Measurements from ENCODE around the gene KDM8.
"Not testable (repeated sequence)": the region's sequence is repeated elsewhere in the genome, so short reads cannot be mapped to it uniquely, and the experiment has no call there.

Gene KDM8

DNA sequence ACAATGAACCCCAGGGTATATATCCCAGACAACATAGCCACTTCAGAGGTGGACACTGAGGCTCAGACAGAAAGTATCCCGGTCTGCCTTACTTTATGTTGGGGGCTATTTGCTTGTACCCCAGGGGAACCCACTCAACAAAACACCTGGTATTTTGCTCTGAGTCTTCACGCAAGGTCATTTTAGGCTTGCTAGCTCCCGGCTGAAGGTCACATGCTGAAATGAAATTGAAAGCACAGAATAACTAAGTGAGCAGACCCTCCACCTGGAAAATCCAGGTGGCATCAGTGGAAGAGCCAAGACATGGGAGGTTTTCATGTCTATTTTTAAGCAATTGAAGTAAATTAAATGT lies 4.1 kb upstream of the KDM8 start:
- no peak for TF ChIP-seq BACH2 (CRISPR knock-in tag; IDR thresholded peaks at IDR 0.05; ENCODE audit: borderline replicate concordance)
- TF ChIP-seq PPARA (CRISPR knock-in tag; IDR thresholded peaks at IDR 0.05; ENCODE audit: borderline replicate concordance): no peak
- TF ChIP-seq, protein P1, sequence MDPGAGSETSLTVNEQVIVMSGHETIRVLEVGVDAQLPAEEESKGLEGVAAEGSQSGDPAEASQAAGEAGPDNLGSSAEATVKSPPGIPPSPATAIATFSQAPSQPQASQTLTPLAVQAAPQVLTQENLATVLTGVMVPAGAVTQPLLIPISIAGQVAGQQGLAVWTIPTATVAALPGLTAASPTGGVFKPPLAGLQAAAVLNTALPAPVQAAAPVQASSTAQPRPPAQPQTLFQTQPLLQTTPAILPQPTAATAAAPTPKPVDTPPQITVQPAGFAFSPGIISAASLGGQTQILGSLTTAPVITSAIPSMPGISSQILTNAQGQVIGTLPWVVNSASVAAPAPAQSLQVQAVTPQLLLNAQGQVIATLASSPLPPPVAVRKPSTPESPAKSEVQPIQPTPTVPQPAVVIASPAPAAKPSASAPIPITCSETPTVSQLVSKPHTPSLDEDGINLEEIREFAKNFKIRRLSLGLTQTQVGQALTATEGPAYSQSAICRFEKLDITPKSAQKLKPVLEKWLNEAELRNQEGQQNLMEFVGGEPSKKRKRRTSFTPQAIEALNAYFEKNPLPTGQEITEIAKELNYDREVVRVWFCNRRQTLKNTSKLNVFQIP (CRISPR knock-in tag; IDR thresholded peaks at IDR 0.05; ENCODE audit: borderline replicate concordance, low read depth): no peak
- no peak for TF ChIP-seq SNAI2 (CRISPR knock-in tag; IDR thresholded peaks at IDR 0.05)
- no peak for TF ChIP-seq TCF4 (CRISPR knock-in tag; IDR thresholded peaks at IDR 0.05; ENCODE audit: borderline replicate concordance)
- TF ChIP-seq, protein P2, sequence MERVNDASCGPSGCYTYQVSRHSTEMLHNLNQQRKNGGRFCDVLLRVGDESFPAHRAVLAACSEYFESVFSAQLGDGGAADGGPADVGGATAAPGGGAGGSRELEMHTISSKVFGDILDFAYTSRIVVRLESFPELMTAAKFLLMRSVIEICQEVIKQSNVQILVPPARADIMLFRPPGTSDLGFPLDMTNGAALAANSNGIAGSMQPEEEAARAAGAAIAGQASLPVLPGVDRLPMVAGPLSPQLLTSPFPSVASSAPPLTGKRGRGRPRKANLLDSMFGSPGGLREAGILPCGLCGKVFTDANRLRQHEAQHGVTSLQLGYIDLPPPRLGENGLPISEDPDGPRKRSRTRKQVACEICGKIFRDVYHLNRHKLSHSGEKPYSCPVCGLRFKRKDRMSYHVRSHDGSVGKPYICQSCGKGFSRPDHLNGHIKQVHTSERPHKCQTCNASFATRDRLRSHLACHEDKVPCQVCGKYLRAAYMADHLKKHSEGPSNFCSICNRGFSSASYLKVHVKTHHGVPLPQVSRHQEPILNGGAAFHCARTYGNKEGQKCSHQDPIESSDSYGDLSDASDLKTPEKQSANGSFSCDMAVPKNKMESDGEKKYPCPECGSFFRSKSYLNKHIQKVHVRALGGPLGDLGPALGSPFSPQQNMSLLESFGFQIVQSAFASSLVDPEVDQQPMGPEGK (CRISPR knock-in tag; IDR thresholded peaks at IDR 0.05; ENCODE audit: borderline replicate concordance): no peak
- no peak for TF ChIP-seq ZNF70 (CRISPR knock-in tag; IDR thresholded peaks at IDR 0.05)
- no peak for TF ChIP-seq ZNF8 (CRISPR knock-in tag; IDR thresholded peaks at IDR 0.05)
- TF ChIP-seq RARB (CRISPR knock-in tag; IDR thresholded peaks at IDR 0.05): no peak
- TF ChIP-seq CSDC2 (CRISPR knock-in tag; IDR thresholded peaks at IDR 0.05): no peak
- TF ChIP-seq ZFP3 (CRISPR knock-in tag; IDR thresholded peaks at IDR 0.05): no peak
- TF ChIP-seq, protein P3, sequence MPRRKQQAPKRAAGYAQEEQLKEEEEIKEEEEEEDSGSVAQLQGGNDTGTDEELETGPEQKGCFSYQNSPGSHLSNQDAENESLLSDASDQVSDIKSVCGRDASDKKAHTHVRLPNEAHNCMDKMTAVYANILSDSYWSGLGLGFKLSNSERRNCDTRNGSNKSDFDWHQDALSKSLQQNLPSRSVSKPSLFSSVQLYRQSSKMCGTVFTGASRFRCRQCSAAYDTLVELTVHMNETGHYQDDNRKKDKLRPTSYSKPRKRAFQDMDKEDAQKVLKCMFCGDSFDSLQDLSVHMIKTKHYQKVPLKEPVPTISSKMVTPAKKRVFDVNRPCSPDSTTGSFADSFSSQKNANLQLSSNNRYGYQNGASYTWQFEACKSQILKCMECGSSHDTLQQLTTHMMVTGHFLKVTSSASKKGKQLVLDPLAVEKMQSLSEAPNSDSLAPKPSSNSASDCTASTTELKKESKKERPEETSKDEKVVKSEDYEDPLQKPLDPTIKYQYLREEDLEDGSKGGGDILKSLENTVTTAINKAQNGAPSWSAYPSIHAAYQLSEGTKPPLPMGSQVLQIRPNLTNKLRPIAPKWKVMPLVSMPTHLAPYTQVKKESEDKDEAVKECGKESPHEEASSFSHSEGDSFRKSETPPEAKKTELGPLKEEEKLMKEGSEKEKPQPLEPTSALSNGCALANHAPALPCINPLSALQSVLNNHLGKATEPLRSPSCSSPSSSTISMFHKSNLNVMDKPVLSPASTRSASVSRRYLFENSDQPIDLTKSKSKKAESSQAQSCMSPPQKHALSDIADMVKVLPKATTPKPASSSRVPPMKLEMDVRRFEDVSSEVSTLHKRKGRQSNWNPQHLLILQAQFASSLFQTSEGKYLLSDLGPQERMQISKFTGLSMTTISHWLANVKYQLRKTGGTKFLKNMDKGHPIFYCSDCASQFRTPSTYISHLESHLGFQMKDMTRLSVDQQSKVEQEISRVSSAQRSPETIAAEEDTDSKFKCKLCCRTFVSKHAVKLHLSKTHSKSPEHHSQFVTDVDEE (CRISPR knock-in tag; IDR thresholded peaks at IDR 0.05): no peak
- no peak for TF ChIP-seq ZNF565 (CRISPR knock-in tag; conservative IDR thresholded peaks at IDR 0.05; ENCODE audit: low read depth)
- ATAC-seq: no peak

DNA sequence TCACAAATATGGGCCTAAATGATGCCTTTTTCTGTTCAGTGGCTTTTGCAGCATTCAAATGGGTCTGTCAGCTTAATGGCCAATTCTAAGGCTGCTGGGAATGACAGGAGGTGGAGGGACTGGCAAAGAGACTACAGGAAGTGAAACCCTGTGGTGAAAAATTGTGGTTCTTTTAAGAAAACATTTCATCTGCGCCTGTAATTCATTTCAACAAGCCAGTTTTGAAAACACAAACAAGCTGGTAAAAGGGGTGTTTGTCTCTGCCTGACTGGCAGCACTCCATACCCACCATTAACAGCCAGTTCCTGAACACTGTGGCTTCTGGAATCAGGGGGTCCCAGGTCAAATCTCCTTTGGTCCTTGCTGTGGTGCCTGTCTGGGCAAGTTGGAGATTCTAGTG lies 3.6 kb upstream of the KDM8 start:
- TF ChIP-seq ZNF565 (CRISPR knock-in tag; conservative IDR thresholded peaks at IDR 0.05; ENCODE audit: low read depth) (no peak), RARB (CRISPR knock-in tag; IDR thresholded peaks at IDR 0.05) (no peak), GLIS3 (CRISPR knock-in tag; IDR thresholded peaks at IDR 0.05) (no peak), OSR1 (CRISPR knock-in tag; IDR thresholded peaks at IDR 0.05) (no peak), ESRRG (CRISPR knock-in tag; IDR thresholded peaks at IDR 0.05) (no peak), ISL1 (CRISPR knock-in tag; IDR thresholded peaks at IDR 0.05) (no peak), ZC3H10 (CRISPR knock-in tag; IDR thresholded peaks at IDR 0.05) (no peak), ZNF8 (CRISPR knock-in tag; IDR thresholded peaks at IDR 0.05) (no peak), BACH2 (CRISPR knock-in tag; IDR thresholded peaks at IDR 0.05; ENCODE audit: borderline replicate concordance) (no peak), TCF4 (CRISPR knock-in tag; IDR thresholded peaks at IDR 0.05; ENCODE audit: borderline replicate concordance) (no peak), SNAI2 (CRISPR knock-in tag; IDR thresholded peaks at IDR 0.05) (no peak), ZFP3 (CRISPR knock-in tag; IDR thresholded peaks at IDR 0.05) (no peak)
- TF ChIP-seq, protein P1 (CRISPR knock-in tag; IDR thresholded peaks at IDR 0.05; ENCODE audit: borderline replicate concordance, low read depth): no peak
- TF ChIP-seq, protein P2 (CRISPR knock-in tag; IDR thresholded peaks at IDR 0.05; ENCODE audit: borderline replicate concordance): no peak
- TF ChIP-seq, protein P4, sequence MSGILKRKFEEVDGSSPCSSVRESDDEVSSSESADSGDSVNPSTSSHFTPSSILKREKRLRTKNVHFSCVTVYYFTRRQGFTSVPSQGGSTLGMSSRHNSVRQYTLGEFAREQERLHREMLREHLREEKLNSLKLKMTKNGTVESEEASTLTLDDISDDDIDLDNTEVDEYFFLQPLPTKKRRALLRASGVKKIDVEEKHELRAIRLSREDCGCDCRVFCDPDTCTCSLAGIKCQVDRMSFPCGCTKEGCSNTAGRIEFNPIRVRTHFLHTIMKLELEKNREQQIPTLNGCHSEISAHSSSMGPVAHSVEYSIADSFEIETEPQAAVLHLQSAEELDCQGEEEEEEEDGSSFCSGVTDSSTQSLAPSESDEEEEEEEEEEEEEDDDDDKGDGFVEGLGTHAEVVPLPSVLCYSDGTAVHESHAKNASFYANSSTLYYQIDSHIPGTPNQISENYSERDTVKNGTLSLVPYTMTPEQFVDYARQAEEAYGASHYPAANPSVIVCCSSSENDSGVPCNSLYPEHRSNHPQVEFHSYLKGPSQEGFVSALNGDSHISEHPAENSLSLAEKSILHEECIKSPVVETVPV (CRISPR knock-in tag; IDR thresholded peaks at IDR 0.05): no peak
- ATAC-seq: no peak

DNA sequence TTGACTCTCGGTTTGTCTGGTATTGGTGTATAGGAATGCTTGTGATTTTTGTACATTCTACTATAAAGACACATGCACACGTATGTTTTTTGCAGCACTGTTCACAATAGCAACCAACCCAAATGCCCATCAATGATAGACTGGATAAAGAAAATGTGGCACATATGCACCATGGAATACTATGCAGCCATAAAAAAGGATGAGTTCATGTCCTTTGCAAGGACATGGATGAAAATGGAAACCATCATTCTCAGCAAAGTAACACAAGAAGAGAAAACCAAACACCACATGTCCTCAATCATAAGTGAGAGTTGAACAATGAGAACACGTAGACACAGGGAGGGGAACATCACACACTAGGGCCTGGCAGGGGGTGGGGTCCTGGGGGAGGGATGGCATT lies 2.4 kb upstream of the KDM8 start:
- ATAC-seq: not testable (repeated sequence)

Measured in SK-N-SH treated with all-trans-retinoic acid at 6 μM for 48 hours (cell line).